ENCODE data around the gene C11orf54. TPM values are rescaled to one million over a fixed set of nuclear protein-coding genes. Genes with fewer than 3 reads are reported as not detected.

The C11orf54 gene
- total RNA-seq, 2 donors from 2014 or later: 37.1 to 59.4 TPM

- Histone ChIP-seq H3K36me3 (peaks cover 8% of the 10 kb centered on the region), H3K9ac (ENCODE audit: low read depth in 2 of 2, low read length in 2 of 2) (no peak overlapping the region), H3K27ac (no peak overlapping the region), H3K4me1 (peaks cover 5% of the 10 kb centered on the region), H3K9me3 (no peaks in the 10 kb centered on the region), H3K4me3 (no peak overlapping the region), H3K27me3 (no peaks in the 10 kb centered on the region)
- intact Hi-C loops (cut with DNase I): no loop called here
- DNase-seq: no peak
- TF ChIP-seq CTCF (IDR thresholded peaks at IDR 0.05): no peak
These were observed 50.0 kb downstream of the C11orf54 start for GRCh38 chr11:93791493-93791892.

- H3K36me3 ChIP-seq: peaks cover 4% of the 10 kb centered on the region
- intact Hi-C loops (cut with DNase I): no loop called here
- no peak for TF ChIP-seq CTCF (IDR thresholded peaks at IDR 0.05)
These were observed 55.2 kb downstream of the C11orf54 start for GRCh38 chr11:93796441-93797231.

GRCh38 chr11:93801366-93801765 lies 59.9 kb downstream of the C11orf54 start:
- no peaks in the 10 kb centered on the region for H3K9me3 ChIP-seq
- no peak overlapping the region for H3K4me3 ChIP-seq
- H3K9ac ChIP-seq (ENCODE audit: low read depth in 2 of 2, low read length in 2 of 2): no peak overlapping the region
- no peak for DNase-seq
- intact Hi-C loops (cut with DNase I): no loop called here
- no peak overlapping the region for H3K27ac ChIP-seq
- no peak for TF ChIP-seq CTCF (IDR thresholded peaks at IDR 0.05)
- peaks cover 9% of the 10 kb centered on the region for H3K36me3 ChIP-seq
- H3K4me1 ChIP-seq: no peaks in the 10 kb centered on the region
- no peaks in the 10 kb centered on the region for H3K27me3 ChIP-seq

More at GRCh38 chr11:93796441-93797231, 55.2 kb downstream of the C11orf54 start:
- no peaks in the 10 kb centered on the region for H3K9me3 ChIP-seq
- no peak overlapping the region for H3K9ac ChIP-seq (ENCODE audit: low read depth in 2 of 2, low read length in 2 of 2)
- no peak for DNase-seq
- H3K4me3 ChIP-seq: no peak overlapping the region
- no peaks in the 10 kb centered on the region for H3K4me1 ChIP-seq
- H3K27me3 ChIP-seq: no peaks in the 10 kb centered on the region
- H3K27ac ChIP-seq: no peak overlapping the region

- DNase-seq: no peak
- no peak for TF ChIP-seq CTCF (IDR thresholded peaks at IDR 0.05)
- H3K4me3 ChIP-seq: no peak overlapping the region
- peaks cover 15% of the 10 kb centered on the region for H3K36me3 ChIP-seq
- H3K27ac ChIP-seq: no peak overlapping the region
- H3K9ac ChIP-seq (ENCODE audit: low read depth in 2 of 2, low read length in 2 of 2): no peak overlapping the region
- H3K9me3 ChIP-seq: no peaks in the 10 kb centered on the region
- no peaks in the 10 kb centered on the region for H3K4me1 ChIP-seq
- intact Hi-C loops (cut with DNase I): no loop called here
- no peaks in the 10 kb centered on the region for H3K27me3 ChIP-seq
These were observed 63.4 kb downstream of the C11orf54 start for GRCh38 chr11:93804879-93805278.

GRCh38 chr11:93807980-93808379 lies 66.5 kb downstream of the C11orf54 start:
- peaks cover 11% of the 10 kb centered on the region for H3K36me3 ChIP-seq
- DNase-seq: no peak
- intact Hi-C loops (cut with DNase I): no loop called here
- H3K4me3 ChIP-seq: no peak overlapping the region
- H3K9ac ChIP-seq (ENCODE audit: low read depth in 2 of 2, low read length in 2 of 2): no peak overlapping the region
- TF ChIP-seq CTCF (IDR thresholded peaks at IDR 0.05): no peak
- H3K27ac ChIP-seq: no peak overlapping the region
- H3K9me3 ChIP-seq: no peaks in the 10 kb centered on the region
- no peaks in the 10 kb centered on the region for H3K27me3 ChIP-seq
- H3K4me1 ChIP-seq: no peaks in the 10 kb centered on the region
